OCI-LY1 (cell line): ENCODE results near the gene STK32C.

ENCODE experiments used
- H2AFZ ChIP-seq: fragments of 200-600 bp; sonication (generic), shearing (Covaris generic); 2 replicates; pipeline ENCODE4 v1.6.0; 2014; ENCODE audit warnings: antibody characterized with exemption, mild to moderate bottlenecking, low read length
- H3F3A ChIP-seq: fragments of 200-600 bp; sonication (generic), shearing (Covaris generic); 2 replicates; pipeline ENCODE4 v1.6.0; 2014; ENCODE audit warnings: mild to moderate bottlenecking, antibody characterized with exemption, low read length, moderate library complexity; ENCODE audit not compliant: insufficient read depth
- H3K27ac ChIP-seq: fragments of 200-600 bp; sonication (generic); 2 replicates; pipeline ENCODE4 v1.5.1; 2014; ENCODE audit warnings: low read length, mixed run types, mild to moderate bottlenecking, low read depth; ENCODE audit not compliant: poor library complexity, severe bottlenecking
- H3K27me3 ChIP-seq: fragments of 200-600 bp; sonication (generic); 2 replicates; pipeline ENCODE4 v1.6.0; 2014; ENCODE audit warnings: antibody characterized with exemption, mild to moderate bottlenecking, low read length, moderate library complexity; ENCODE audit not compliant: insufficient read depth
- H3K36me3 ChIP-seq: fragments of 200-600 bp; sonication (generic); 2 replicates; pipeline ENCODE4 v1.6.1; 2014; ENCODE audit warnings: mild to moderate bottlenecking, antibody characterized with exemption, low read length, moderate library complexity, mixed read lengths; ENCODE audit not compliant: insufficient read depth
- H3K4me1 ChIP-seq: fragments of 200-600 bp; sonication (generic); 2 replicates; pipeline ENCODE4 v1.5.1; 2014; ENCODE audit warnings: mild to moderate bottlenecking, low read length, moderate library complexity; ENCODE audit not compliant: insufficient read depth, severe bottlenecking
- H3K4me2 ChIP-seq: fragments of 200-600 bp; sonication (generic), shearing (Covaris generic); 2 replicates; pipeline ENCODE4 v1.6.1; 2014; ENCODE audit warnings: low read length
- H3K4me3 ChIP-seq: fragments of 200-600 bp; sonication (generic); 2 replicates; pipeline ENCODE4 v1.5.1; 2014; ENCODE audit warnings: low read length, low read depth, mild to moderate bottlenecking, mixed read lengths; ENCODE audit not compliant: poor library complexity, severe bottlenecking
- H3K79me2 ChIP-seq: fragments of 200-600 bp; shearing (Covaris generic); 2 replicates; pipeline ENCODE4 v1.6.1; 2016; ENCODE audit warnings: mixed run types, low read length, mixed read lengths; ENCODE audit not compliant: insufficient read depth
- H3K9ac ChIP-seq: fragments of 200-600 bp; sonication (generic), shearing (Covaris generic); 2 replicates; pipeline ENCODE4 v1.6.1; 2014; ENCODE audit warnings: mild to moderate bottlenecking, low read length, mixed read lengths
- H3K9me2 ChIP-seq: fragments of 200-600 bp; sonication (generic), shearing (Covaris generic); 2 replicates; pipeline ENCODE4 v1.6.1; 2014; ENCODE audit warnings: low read depth, mild to moderate bottlenecking, low read length, mixed read lengths
- H3K9me3 ChIP-seq: fragments of 200-600 bp; shearing (Covaris generic); 2 replicates; pipeline ENCODE4 v1.6.1; 2014; ENCODE audit warnings: low read length, mixed read lengths
- H4K20me1 ChIP-seq: fragments of 200-600 bp; sonication (generic), shearing (Covaris generic); 2 replicates; pipeline ENCODE4 v1.6.0; 2016; ENCODE audit warnings: mild to moderate bottlenecking, low read length; ENCODE audit not compliant: insufficient read depth
- EZH2 ChIP-seq: fragments of 200-600 bp; sonication (generic), shearing (Covaris generic); IDR thresholded peaks from 2 replicates; pipeline ENCODE4 v1.8.0; 2017; ENCODE audit warnings: borderline replicate concordance, mixed run types, mild to moderate bottlenecking, antibody characterized with exemption, low read length, moderate library complexity, mixed read lengths
- TF ChIP-seq, protein P1 (sequence below): fragments of 200-600 bp; sonication (generic), shearing (Covaris generic); IDR thresholded peaks from 2 replicates; pipeline ENCODE4 v1.5.1; 2017; ENCODE audit warnings: mild to moderate bottlenecking, antibody characterized with exemption, low read length, moderate library complexity, mixed read lengths

The STK32C gene

DNA sequence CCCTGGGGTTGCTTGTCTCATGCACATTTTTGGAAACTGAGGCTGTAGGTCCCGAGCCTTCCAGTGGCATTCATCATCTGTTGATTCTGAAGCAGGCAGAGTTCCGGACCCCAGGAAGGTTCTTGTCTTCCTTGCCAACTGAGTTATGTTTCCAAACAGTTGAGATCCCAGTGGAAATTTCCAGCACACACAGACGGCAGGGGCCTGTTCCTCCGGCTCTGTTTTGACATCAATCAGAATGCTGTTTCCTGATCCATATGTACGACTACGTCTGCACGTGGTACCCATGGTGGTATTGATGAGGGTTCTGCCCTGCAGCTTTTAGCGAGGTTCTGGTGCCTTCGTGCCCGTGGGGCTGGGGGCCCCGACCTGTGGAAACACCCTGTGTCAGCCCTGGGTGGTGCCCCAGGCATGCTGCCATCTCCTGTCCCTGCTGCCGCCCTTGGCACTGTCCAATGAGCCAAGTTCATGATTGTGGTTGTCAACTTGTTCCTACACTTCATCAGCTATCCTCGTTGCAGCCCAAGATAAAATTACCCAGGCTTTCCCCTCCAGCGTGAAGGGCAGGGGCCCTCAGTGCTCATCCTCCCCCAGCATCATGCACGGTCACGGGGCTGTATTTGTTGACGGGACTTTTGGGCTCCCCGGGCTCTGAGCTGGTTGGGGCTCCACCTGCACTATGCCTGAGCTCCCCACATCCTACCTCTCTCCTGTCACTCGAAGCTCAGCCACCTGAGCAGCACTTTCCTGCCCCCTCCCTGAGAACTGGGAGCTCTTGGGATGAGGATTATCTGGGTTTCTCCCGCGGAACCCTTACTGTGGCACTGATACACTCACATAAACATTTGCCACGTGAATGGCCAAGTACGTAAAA is 128.8 kb downstream of the STK32C start:
- Histone ChIP-seq H3K9ac (no peak overlapping the region), H2AFZ (no peak overlapping the region), H4K20me1 (no peaks in the 10 kb centered on the region), H3F3A (no peaks in the 10 kb centered on the region), H3K27me3 (no peaks in the 10 kb centered on the region), H3K4me1 (no peaks in the 10 kb centered on the region), H3K36me3 (no peaks in the 10 kb centered on the region), H3K27ac (no peak overlapping the region), H3K79me2 (no peaks in the 10 kb centered on the region), H3K4me3 (no peak overlapping the region), H3K9me2 (no peaks in the 10 kb centered on the region), H3K4me2 (no peak overlapping the region), H3K9me3 (no peaks in the 10 kb centered on the region)
- TF ChIP-seq, protein P1, sequence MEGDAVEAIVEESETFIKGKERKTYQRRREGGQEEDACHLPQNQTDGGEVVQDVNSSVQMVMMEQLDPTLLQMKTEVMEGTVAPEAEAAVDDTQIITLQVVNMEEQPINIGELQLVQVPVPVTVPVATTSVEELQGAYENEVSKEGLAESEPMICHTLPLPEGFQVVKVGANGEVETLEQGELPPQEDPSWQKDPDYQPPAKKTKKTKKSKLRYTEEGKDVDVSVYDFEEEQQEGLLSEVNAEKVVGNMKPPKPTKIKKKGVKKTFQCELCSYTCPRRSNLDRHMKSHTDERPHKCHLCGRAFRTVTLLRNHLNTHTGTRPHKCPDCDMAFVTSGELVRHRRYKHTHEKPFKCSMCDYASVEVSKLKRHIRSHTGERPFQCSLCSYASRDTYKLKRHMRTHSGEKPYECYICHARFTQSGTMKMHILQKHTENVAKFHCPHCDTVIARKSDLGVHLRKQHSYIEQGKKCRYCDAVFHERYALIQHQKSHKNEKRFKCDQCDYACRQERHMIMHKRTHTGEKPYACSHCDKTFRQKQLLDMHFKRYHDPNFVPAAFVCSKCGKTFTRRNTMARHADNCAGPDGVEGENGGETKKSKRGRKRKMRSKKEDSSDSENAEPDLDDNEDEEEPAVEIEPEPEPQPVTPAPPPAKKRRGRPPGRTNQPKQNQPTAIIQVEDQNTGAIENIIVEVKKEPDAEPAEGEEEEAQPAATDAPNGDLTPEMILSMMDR, result no peak
- TF ChIP-seq EZH2, result no peak

DNA sequence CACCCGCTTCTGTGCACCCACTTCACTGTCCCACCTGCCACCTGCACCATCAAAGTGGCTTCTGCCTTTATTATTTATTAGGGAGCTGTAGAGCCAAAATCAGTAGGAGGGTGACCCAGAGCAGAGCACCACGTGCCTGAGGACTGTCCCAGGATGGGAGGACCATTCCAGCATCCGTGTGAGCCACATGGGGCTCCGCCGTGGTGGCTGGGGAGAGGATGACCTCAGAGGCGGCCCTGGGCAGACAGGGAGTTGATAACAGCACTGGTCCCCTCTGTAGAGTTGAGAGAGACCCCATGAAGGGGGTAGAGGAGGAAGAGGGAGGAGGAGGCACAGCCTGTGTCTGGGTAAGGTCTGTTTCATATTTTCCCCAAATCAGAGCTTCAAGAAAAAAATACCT is 129.7 kb downstream of the STK32C start:
- Histone ChIP-seq H3K4me2 (no peak overlapping the region), H3K9me3 (no peaks in the 10 kb centered on the region), H3K4me1 (no peaks in the 10 kb centered on the region), H3K9me2 (no peaks in the 10 kb centered on the region), H3K36me3 (no peaks in the 10 kb centered on the region), H3K9ac (no peak overlapping the region), H4K20me1 (no peaks in the 10 kb centered on the region), H3K79me2 (no peaks in the 10 kb centered on the region), H3K4me3 (no peak overlapping the region), H2AFZ (no peak overlapping the region), H3K27ac (no peak overlapping the region), H3F3A (no peaks in the 10 kb centered on the region), H3K27me3 (no peaks in the 10 kb centered on the region)
- no peak for TF ChIP-seq EZH2
- TF ChIP-seq, protein P1, result no peak

GRCh38 chr10:132176623-132177500 is 130.9 kb downstream of the STK32C start:
- H3K9ac ChIP-seq, result no peak overlapping the region
- H3K4me1 ChIP-seq, result no peaks in the 10 kb centered on the region
- H2AFZ ChIP-seq, result no peak overlapping the region
- no peak overlapping the region for H3K4me2 ChIP-seq
- no peak overlapping the region for H3K4me3 ChIP-seq
- TF ChIP-seq, protein P1, result no peak
- no peak for TF ChIP-seq EZH2
- no peaks in the 10 kb centered on the region for H3F3A ChIP-seq
- no peaks in the 10 kb centered on the region for H3K36me3 ChIP-seq
- H4K20me1 ChIP-seq, result no peaks in the 10 kb centered on the region
- H3K27me3 ChIP-seq, result no peaks in the 10 kb centered on the region
- H3K9me2 ChIP-seq, result no peaks in the 10 kb centered on the region
- H3K9me3 ChIP-seq, result no peaks in the 10 kb centered on the region
- no peak overlapping the region for H3K27ac ChIP-seq
- no peaks in the 10 kb centered on the region for H3K79me2 ChIP-seq
